HG02678 (cell line): Measurements from ENCODE around the gene ADAMTS17.

Experiments
- ATAC-seq: cut with Tn5 transposase; IDR thresholded peaks from one replicate; pipeline ENCODE4 v1.9.1; 2021; ENCODE audit warnings: mild to moderate bottlenecking, moderate library complexity; ENCODE audit not compliant: unreplicated experiment

The ADAMTS17 gene

DNA sequence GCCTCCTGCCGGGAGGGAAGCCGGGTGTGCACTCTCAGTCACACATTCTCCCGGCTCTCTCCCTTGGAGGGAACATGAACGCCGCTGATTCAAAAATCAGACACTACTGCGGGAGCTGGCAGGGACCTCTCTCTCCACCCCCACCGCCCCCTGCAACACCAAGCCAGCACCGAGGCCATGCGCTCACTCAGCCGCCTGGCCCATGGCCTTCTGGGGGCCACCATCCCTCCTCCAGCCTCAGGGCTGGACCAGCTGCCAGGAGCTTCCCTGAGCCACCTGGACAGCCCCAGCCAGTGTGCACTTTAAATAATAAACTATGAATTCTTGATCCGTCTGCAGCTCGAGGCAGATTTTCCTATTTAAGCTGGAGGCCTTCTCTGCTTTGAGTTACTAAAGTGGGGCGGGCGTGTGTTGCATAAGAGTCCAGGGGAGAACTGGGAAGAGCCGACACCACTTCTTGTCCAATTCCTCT lies 30.6 kb downstream of the ADAMTS17 start:
- no peak for ATAC-seq

DNA sequence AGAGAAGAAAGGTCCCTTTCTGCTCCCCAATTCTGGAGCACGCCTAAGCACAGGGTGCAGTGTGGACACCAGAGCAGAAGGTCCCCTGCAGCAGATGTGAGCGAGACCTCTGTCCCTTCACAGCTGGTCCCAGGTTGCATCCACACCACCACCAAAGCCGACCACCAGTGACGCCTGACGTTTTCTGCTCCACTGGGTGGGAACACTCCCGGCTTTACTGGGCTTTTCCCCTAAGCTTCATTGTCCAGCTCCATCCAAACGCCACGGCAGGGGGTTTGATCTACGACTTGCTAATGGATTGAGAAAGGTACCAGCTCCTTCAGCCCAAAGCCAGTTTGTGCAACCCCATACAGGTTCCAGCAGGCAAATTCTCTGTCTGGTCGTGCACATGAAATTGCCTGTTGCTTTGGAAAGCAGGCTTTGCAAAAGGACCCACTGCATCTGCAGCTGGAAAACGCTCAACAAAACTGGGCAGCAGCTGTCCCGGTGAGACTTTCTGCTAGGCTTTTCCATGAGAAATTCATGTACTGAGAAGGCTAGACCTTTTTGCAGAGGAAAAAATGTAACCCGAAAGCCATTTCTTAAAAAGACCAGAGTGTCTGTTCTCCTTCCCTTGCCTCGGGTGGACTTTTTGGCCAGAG lies 31.1 kb downstream of the ADAMTS17 start:
- no peak for ATAC-seq

DNA sequence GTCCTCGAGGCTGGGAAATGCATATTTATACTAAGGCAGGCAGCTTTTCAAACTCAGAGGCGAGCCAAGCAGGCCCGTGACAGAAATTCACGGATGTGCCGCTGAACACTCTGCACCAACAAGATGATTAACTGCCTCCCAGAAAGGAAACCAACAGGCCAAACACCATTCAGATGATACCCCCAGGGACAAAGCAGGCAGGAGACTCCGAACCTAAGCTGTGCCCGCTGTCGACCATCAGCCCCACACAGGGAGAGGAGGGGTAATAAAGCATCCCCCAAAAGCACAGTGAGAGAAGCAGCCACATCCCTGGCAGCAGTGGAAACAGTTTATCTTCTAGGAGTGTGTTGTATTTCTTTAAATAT lies 31.8 kb downstream of the ADAMTS17 start:
- ATAC-seq: no peak

DNA sequence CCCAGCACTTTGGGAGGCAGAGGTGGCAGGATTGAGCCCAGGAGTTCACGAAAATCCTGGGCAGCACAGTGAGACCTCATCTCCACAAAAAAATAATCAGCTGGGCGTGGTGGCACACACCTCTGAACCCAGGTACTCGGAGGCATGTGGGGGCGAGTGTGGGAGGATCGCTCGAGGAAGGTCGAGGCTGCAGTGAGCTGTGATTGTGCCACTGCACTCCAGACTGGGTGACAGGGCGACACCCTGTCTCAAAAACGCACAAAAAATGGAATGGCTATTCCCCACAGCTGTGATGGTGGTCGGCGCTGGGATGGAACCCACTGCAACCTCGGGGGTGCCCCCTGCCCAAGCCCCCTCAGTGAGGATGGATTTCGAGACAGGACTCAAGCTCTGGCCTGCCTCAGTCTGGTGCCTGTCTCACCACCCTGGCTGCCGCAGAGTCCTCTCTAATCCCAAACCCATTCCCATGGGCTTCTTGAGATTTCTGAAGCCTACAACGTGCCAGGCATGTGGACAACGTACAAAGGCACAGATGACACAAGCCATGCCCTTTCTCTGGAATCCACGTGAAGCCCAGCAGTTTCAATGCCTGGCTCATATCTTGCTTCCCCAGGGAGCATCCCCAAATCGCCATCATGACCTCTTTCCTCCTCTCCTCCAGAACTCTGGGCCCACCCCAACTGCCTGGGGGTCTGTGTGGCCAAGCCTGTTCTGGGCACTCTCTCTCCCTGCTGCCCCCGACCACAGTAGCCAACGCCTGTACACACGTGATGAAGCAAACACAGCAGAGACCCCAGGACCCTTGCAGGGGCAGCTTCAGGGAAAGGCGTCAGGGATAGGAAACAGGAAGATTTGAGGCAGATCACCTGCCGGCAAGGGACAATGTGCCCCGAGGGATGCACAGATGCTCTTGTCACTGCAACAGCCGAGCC lies 32.4 kb downstream of the ADAMTS17 start:
- no peak for ATAC-seq

GRCh38 chr15:100308608-100309007 lies 33.2 kb downstream of the ADAMTS17 start:
- ATAC-seq: no peak

- no peak for ATAC-seq
These were observed 33.6 kb downstream of the ADAMTS17 start for GRCh38 chr15:100308213-100308600.

GRCh38 chr15:100307241-100308212 lies 34.2 kb downstream of the ADAMTS17 start:
- ATAC-seq: no peak

DNA sequence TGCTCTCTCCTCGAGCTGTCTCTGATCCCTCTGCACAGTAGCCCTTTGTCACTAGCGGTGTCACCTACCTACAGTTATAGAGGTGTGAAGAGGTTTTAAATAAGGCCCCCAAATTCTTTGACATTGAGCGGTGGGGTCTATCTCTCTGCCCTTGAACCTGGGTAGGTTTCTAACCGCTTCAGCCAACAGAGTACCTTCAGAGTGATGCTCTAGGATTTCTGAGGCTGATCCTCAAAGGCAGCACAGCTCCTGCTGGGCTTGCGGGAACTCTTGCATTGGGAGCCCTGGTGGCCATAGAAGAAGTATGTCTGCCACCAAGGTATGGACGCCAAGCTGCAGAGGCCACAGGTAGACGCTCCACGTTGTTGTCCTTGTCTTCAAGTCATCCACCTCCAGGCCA lies 35.7 kb downstream of the ADAMTS17 start:
- ATAC-seq: no peak

GRCh38 chr15:100301910-100302431 lies 39.8 kb downstream of the ADAMTS17 start:
- ATAC-seq: no peak

DNA sequence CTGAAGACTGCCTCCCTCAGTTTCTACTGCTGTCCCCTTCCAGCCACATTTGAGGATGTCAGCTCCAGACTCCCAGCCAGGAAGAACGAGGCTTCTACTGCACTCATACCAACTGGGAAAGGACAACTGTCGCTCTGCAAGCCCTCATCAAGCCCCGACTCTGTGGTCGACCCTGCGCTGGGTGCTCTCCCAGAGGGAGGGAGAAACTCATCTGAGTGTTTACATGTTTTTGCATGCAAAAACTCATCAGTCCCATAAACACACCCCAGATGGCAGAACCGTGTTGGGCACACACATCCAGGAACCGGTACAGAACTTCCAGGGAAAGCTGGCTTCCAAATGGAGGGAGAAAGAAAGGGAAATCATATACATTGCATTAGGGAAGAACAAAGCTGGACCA lies 43.5 kb downstream of the ADAMTS17 start:
- ATAC-seq: no peak

DNA sequence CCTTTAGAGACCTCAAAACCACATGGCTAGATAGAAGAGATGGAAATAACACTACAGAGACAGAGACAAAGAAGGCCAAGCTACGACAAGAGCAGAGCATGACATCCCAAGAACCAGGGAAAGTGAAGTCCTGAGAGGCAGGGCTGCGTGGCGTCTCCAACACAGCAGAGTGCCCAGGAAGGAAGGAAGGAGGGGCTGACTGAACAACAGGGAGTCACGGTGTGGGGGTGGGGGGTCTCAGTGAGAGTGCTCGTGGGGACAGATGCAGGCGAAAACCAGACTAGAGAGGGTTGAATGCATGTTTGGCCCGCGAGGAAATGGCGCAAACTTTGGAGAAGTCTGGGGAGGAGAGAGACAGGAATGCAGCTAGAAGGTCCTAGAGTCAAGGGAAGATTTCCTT lies 44.0 kb downstream of the ADAMTS17 start:
- ATAC-seq: no peak

- ATAC-seq: no peak
These were observed 45.7 kb downstream of the ADAMTS17 start for GRCh38 chr15:100295939-100296565.

- ATAC-seq: no peak
These were observed 49.8 kb downstream of the ADAMTS17 start for GRCh38 chr15:100292010-100292409.

GRCh38 chr15:100291106-100291505 lies 50.7 kb downstream of the ADAMTS17 start:
- no peak for ATAC-seq

GRCh38 chr15:100285641-100286295 lies 56.0 kb downstream of the ADAMTS17 start:
- no peak for ATAC-seq

DNA sequence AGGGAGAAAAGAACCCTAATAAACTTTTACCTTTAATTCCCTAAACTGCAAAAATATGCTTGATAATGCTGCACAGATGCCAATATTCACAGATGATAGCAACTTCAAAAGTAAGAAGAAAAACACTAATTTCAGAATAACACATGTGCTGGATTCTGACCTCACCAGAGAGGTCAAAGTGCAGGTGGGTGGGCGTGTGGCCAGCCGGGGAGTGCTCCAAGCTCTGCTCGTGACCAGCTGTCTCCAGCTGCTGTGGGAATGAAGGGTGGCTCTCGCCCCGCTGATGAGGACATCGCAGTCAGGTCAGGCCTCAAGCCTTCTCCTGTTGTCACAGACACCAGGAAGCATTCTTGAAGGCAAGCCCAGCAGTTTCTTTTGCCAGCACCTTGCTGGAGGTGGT lies 57.1 kb downstream of the ADAMTS17 start:
- ATAC-seq: no peak

GRCh38 chr15:100284191-100284590 lies 57.6 kb downstream of the ADAMTS17 start:
- no peak for ATAC-seq

DNA sequence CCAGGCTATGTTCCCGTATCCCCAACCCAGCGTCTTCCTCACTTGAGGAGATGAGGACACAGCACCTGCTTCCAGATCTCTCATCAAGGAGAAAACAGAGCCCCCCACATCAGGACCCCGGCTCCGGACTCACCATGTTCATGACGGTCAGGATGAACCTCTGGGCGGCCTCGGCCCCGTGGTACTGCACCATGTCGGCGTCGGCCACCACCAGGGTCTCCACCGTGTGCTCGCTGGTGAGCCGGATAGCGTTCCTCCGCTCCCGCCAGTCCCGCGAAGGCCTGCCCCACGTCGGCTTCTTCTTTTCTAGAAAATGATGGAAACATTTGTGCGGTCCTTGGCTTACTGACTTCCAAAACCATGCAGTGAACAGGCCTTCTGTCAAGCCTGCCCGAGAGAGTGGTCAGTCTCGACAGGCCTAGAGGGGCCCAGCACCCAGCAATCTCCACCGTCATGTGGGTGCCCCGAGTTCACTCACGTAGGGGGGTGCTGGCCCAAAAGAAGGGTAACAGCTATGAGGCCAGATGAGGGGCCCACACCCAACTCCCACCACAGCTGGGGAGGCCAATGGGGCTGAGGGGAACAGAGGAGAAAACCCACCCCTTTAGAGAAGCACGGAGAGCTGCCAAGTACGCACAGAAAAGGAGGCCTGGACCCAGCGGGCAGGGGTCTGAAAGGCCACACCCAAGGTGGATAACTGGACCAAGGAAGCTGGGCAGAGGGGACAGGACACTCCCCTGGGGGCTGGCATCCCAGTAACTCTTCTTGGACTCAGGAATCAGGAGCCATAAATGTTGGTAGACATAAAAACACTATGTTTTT lies 60.5 kb downstream of the ADAMTS17 start:
- no peak for ATAC-seq

GRCh38 chr15:100279849-100280248 lies 61.9 kb downstream of the ADAMTS17 start:
- no peak for ATAC-seq
